Activated T-cell treated with anti-CD3 and anti-CD28 coated beads, Interleukin-2, amount 50 U/mL, for 4 hours (primary cell): ENCODE measurements around the gene INCENP. TPM values are rescaled to one million over a fixed set of nuclear protein-coding genes. Genes with fewer than 3 reads are reported as not detected.

Experiments
- ATAC-seq, 2 donors: fragments of 200-7000 bp; cut with Tn5 transposase; one replicate each; pipeline ENCODE4 v1.10.0; 2021
- DNase-seq: peaks from one replicate; pipeline ENCODE4 v3.0.0-alpha.2; 2020
- H3K27me3 Mint-ChIP-seq: one replicate; pipeline ENCODE4 v1.8.0; 2021; ENCODE audit warnings: low read depth, mixed read lengths
- H3K36me3 Mint-ChIP-seq: one replicate; pipeline ENCODE4 v1.8.0; 2022; ENCODE audit warnings: mixed read lengths; ENCODE audit not compliant: insufficient read depth
- H3K4me1 Mint-ChIP-seq: one replicate; pipeline ENCODE4 v1.8.0; 2021; ENCODE audit warnings: low read depth, mixed read lengths
- H3K4me3 Mint-ChIP-seq: one replicate; pipeline ENCODE4 v1.8.0; 2021; ENCODE audit warnings: mild to moderate bottlenecking, moderate library complexity, mixed read lengths
- H3K9me3 Mint-ChIP-seq: one replicate; pipeline ENCODE4 v1.8.0; 2021; ENCODE audit warnings: mixed read lengths
- total RNA-seq, 3 donors: library from RNA; stranded (reverse); gene quantifications; one replicate each; pipeline ENCODE4 v1.2.1, GENCODE V29; 2021

The INCENP gene
- total RNA-seq, 3 donors from 2014 or later, result 29.9 to 36.3 (median 32.8) TPM

DNA sequence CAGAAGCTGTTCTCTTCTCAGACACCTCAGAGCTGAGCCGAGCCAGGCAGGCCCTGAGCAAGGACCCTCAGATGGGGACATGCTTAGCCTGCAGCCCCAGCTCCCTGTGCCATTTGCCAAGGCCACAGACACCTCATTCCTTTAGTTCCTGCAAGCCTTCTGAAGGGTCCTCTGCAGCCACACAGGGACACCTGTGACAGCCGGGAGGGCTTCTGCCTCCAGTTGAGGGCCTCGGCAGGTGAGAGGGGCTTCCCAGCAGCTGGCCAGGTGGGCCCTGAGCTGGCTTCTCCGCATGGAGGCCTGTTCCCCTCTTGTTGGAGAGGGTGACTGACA lies 18.2 kb downstream of the INCENP start:
- no peaks in the 10 kb centered on the region for H3K27me3 Mint-ChIP-seq
- no peaks in the 10 kb centered on the region for H3K9me3 Mint-ChIP-seq
- peaks cover 18% of the 10 kb centered on the region for H3K36me3 Mint-ChIP-seq

DNA sequence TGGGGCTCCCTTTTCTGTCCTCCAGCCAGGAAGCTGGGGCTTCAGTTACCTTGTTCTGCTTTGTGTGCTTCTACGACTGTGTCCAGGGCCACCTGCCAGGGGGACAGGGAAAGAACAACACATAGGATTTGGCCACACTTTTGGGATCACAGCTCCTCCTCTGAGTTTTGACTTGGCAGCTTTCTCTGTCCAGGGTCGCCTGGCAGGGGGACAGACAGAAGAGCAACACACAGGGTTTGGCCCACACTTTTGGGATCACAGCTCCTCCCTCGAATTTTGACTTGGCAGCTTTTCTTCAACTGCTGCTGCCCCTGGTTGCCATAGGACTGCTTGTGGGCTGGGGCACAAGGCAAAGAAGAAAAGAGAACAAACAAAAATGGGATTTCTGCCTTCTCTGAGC lies 19.1 kb downstream of the INCENP start:
- ATAC-seq, result no peak
- Mint-ChIP-seq H3K27me3 (no peaks in the 10 kb centered on the region), H3K9me3 (no peaks in the 10 kb centered on the region), H3K36me3 (peaks cover 26% of the 10 kb centered on the region), H3K4me1 (no peaks in the 10 kb centered on the region), H3K4me3 (no peak overlapping the region)
- no peak for DNase-seq

More for the DNA sequence above, 18.2 kb downstream of the INCENP start:
- ATAC-seq (no peak), DNase-seq (no peak)
- no peak overlapping the region for H3K4me3 Mint-ChIP-seq
- H3K4me1 Mint-ChIP-seq, result no peaks in the 10 kb centered on the region

DNA sequence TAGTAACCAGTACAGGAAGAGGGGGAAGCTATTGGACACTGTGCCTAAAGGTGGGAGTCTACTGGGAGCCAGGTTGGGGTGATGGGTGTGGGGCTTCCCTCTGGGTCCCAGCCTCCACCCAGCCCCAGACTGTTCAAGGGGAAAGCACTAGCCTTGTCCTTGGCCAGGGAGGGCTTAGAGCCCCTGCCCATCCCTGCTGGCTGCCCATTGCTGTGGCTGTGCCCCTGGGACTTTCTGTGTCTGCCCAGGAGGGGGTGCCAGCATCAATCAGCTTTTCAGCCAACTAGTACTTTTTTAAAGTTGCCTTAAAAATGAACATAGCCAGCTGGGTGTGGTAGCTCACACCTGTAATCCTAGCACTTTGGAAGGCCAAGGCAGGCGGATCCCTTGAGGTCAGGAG lies 19.9 kb downstream of the INCENP start:
- DNase-seq (no peak), ATAC-seq (no peak)
- H3K27me3 Mint-ChIP-seq, result no peaks in the 10 kb centered on the region
- H3K9me3 Mint-ChIP-seq, result no peaks in the 10 kb centered on the region
- H3K36me3 Mint-ChIP-seq, result peaks cover 28% of the 10 kb centered on the region
- no peak overlapping the region for H3K4me3 Mint-ChIP-seq
- H3K4me1 Mint-ChIP-seq, result no peaks in the 10 kb centered on the region

DNA sequence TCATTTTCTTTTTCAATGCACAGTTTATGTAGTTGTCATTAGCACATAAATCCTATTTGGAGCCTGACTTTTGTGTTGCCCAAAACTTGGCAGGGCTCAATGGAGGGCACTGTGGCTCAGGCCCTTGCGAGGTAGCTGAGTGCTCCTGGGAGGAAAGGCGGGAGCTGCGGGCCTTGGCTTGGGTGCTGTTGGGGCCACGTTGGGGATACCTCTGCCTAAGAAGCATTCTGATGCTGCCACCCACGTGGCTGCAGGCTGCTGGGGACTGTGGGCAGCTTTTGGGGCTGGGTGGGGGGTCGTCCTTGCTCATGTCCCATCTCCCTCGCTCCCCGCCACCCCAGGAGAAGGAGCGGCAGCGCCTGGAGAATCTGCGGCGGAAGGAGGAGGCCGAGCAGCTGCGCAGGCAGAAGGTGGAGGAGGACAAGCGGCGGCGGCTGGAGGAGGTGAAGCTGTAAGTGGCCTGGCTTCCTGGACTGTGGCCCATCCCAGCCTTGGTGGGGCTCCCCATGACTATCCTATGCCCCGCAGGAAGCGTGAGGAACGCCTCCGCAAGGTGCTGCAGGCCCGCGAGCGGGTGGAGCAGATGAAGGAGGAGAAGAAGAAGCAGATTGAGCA lies 20.9 kb downstream of the INCENP start:
- ATAC-seq (no peak), DNase-seq (no peak)
- no peaks in the 10 kb centered on the region for H3K4me1 Mint-ChIP-seq
- H3K4me3 Mint-ChIP-seq, result no peak overlapping the region
- no peaks in the 10 kb centered on the region for H3K27me3 Mint-ChIP-seq
- no peaks in the 10 kb centered on the region for H3K9me3 Mint-ChIP-seq
- H3K36me3 Mint-ChIP-seq, result peaks cover 32% of the 10 kb centered on the region

DNA sequence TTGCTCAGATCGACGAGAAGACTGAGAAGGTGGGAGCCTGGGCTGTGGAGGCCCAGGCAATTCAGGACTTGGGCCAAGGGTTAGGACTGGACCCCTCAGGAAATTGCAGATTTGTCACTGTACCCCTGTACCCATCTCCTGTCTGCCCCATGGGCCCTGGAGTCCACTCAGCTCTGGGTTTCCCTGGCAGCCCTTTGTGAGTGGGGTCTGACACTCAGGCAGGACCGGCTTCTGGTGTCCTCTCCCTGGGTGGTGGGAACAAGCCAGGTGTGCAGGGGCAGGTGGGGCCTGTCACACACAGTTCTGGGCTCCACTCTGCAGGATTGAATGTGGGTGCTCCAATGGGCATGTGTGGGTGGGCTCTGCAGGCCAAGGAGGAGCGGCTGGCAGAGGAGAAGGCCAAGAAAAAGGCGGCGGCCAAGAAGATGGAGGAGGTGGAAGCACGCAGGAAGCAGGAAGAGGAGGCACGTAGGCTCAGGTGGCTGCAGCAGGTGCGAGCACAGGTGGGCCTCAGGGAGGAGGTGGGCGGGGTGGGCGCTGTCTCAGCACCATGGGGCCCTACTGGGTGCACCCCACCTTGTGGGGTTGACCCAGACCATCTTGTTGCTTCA lies 21.6 kb downstream of the INCENP start:
- no peaks in the 10 kb centered on the region for H3K4me1 Mint-ChIP-seq
- no peak for ATAC-seq
- no peaks in the 10 kb centered on the region for H3K9me3 Mint-ChIP-seq
- no peak overlapping the region for H3K4me3 Mint-ChIP-seq
- no peak for DNase-seq
- no peaks in the 10 kb centered on the region for H3K27me3 Mint-ChIP-seq
- peaks cover 30% of the 10 kb centered on the region for H3K36me3 Mint-ChIP-seq

DNA sequence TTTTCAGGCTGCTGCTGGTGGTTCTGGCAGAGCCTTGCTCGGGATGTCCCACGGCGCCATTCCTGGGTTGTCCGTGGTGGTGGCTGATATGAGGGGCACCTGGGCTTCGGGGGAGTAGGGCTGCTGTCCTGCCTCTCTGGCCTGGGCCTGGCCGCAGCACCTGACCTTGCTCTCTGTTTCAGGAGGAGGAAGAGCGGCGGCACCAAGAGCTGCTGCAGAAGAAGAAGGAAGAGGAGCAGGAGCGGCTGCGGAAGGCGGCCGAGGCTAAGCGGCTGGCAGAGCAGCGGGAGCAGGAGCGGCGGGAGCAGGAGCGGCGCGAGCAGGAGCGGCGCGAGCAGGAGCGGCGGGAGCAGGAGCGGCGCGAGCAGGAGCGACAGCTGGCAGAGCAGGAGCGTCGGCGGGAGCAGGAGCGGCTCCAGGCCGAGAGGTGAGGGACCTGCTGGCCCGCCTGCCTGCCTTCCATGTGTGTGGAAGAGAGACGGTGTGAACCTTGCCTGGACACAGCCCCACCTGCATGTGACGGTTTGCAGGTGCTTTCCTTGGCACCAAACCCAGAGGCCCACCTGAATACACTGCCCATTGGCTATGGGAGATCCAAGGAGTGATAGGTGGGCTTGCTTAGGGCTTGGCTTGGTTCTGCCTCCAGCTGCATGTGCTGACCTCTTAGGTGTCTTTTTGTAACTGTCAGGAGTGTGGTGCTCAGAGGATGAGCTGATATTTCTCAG lies 22.8 kb downstream of the INCENP start:
- peaks cover 39% of the 10 kb centered on the region for H3K36me3 Mint-ChIP-seq
- ATAC-seq, result no peak
- no peak overlapping the region for H3K4me3 Mint-ChIP-seq
- H3K27me3 Mint-ChIP-seq, result no peaks in the 10 kb centered on the region
- no peaks in the 10 kb centered on the region for H3K4me1 Mint-ChIP-seq
- DNase-seq, result no peak
- no peaks in the 10 kb centered on the region for H3K9me3 Mint-ChIP-seq

DNA sequence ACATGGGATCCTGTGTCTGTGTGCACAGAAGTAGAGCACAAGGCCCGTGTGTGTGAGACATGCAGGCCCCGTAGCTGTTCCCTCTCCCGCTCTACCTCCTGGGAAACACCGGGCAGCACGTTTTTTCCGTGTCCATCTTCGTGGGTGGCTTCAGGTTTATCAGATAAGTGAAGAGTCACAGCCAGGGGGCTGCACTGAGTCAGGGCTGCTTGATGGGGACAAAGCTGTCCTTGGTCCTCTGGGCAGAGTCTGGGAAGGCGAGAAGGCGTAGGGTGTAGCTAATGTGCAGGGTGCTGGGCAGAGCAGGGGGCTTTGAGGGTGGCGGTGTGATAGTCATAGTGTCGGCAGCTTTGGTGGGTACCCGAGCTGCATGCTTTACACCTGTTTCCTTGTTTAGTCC lies 23.7 kb downstream of the INCENP start:
- peaks cover 40% of the 10 kb centered on the region for H3K36me3 Mint-ChIP-seq

DNA sequence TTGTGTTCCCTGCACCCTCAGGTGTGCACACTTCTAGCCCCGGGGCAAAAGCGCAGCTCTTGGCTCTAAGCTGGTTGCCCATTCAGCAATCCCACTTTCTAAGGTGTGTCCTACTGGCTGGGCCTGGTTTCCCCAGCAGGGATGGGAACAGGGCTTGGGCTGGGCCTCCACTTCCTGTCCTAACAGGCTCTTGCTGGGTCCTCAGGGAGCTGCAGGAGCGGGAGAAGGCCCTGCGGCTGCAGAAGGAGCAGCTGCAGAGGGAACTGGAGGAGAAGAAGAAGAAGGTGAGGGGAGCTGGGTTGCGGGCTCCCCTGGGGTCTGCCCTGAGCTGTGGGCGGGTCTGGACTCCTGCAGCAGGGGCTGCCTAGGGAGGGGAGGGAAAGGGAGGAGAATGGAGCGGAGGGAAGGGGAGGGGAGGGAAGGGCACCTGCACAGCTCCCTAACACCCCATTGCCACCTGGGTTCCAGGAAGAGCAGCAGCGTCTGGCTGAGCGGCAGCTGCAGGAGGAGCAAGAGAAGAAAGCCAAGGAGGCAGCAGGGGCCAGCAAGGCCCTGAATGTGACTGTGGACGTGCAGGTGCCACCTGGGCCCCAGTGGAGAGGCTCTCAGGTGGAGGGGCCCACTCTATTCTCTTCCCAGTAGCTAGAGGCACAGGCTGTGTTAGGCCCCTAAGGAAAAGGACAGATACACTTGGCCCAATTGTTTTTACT lies 24.6 kb downstream of the INCENP start:
- Mint-ChIP-seq H3K4me3 (no peak overlapping the region), H3K36me3 (peaks cover 48% of the 10 kb centered on the region), H3K9me3 (no peaks in the 10 kb centered on the region), H3K27me3 (no peaks in the 10 kb centered on the region), H3K4me1 (no peaks in the 10 kb centered on the region)
- ATAC-seq (no peak), DNase-seq (no peak)

More for the DNA sequence above, 23.7 kb downstream of the INCENP start:
- no peak overlapping the region for H3K4me3 Mint-ChIP-seq
- H3K27me3 Mint-ChIP-seq, result no peaks in the 10 kb centered on the region
- ATAC-seq (no peak), DNase-seq (no peak)
- no peaks in the 10 kb centered on the region for H3K4me1 Mint-ChIP-seq
- no peaks in the 10 kb centered on the region for H3K9me3 Mint-ChIP-seq

DNA sequence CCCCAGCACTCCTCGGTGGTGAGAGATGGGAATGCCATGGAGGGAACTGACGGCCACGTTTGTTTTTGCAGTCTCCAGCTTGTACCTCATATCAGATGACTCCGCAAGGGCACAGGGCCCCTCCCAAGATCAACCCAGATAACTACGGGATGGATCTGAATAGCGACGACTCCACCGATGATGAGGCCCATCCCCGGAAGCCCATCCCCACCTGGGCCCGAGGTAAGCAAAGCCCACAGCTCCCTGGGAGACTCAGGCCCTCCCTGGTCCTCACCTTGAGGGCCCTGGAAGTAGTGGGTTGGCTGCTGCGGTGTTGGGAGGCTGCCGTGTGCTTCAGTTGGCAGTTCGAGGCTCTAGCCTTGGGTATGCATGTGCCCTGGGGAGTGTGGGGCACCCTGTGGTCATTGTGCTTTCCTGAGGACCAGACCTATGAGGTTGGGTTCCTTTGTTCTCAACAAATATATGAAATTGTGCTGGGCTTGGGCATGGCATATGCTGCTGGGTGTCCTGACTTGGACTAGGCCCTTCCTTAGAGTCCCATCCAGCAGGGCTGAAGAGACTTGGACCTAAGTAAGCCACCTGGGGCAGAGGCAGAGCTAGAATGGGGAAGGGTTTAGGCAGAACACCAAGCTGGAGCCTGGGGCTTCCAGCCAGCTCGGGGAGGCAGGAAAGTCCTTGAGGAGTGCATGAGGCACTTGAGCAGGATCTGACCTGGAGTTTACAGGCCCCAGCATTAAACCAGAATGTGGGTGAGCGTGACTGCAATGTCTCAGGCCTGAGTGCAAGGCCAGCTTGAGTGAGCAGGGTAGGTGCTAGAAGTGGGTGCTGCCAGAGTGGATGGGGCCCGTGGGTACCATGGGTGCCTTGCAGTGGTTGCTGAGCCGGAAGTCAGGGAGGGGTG lies 26.4 kb downstream of the INCENP start:
- no peaks in the 10 kb centered on the region for H3K9me3 Mint-ChIP-seq
- peaks cover 46% of the 10 kb centered on the region for H3K36me3 Mint-ChIP-seq
- no peaks in the 10 kb centered on the region for H3K4me1 Mint-ChIP-seq
- H3K4me3 Mint-ChIP-seq, result no peak overlapping the region
- no peak for ATAC-seq
- no peaks in the 10 kb centered on the region for H3K27me3 Mint-ChIP-seq
- no peak for DNase-seq

DNA sequence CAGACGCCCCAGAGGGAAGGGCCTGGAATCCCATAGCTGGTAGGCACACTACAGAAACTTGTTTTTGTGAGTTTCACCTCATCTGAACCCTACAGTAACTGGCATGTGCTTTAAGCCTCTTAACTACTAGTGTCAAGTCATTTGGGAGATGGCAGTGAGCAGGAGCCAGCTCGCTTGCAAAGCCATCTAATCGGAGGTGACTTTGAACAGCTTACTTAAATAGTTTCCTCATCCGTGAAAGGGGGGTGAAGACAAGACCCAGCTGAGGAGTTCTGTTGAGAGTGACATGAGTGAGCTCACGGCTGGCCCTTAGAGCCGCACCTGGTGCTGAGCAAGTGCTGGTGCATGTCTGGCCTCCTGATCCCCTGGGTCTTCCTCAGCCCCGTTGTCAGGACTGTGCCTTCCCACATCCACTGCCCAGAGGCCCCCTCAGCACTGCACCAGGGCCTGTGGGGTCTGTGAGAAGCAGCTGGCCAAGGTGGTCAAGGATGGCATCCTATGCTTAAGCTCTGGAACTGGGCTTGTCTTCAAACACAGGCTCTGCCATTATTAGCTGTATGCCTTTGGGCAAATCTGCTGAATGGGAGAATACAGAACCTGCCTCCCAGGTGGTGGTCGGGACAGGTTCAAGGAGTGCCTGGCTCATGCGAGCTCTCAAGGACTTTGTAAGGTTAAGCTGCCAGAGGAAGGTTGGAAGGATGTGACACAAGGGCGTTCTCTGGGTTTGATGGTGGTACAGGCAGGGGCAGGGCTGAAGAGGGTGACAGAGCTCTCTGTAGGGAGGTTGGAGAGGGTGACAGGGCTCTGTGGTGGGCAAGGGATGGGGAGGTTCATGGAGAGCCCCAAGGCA lies 27.3 kb downstream of the INCENP start:
- Mint-ChIP-seq H3K36me3 (peaks cover 41% of the 10 kb centered on the region), H3K4me3 (no peak overlapping the region), H3K4me1 (no peaks in the 10 kb centered on the region), H3K27me3 (no peaks in the 10 kb centered on the region), H3K9me3 (no peaks in the 10 kb centered on the region)
- DNase-seq (no peak), ATAC-seq (no peak)

DNA sequence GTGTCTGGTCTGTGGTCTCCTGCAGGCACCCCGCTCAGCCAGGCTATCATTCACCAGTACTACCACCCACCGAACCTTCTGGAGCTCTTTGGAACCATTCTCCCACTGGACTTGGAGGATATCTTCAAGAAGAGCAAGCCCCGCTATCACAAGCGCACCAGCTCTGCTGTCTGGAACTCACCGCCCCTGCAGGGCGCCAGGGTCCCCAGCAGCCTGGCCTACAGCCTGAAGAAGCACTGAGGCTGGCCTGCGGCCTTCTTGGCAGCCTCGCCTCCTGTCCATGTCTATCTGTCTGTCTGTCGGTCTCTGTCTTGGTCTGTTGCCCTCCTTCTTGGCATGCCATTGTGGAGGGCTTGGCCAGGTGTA lies 27.9 kb downstream of the INCENP start:
- ATAC-seq (no peak), DNase-seq (no peak)
- peaks cover 36% of the 10 kb centered on the region for H3K36me3 Mint-ChIP-seq
- no peaks in the 10 kb centered on the region for H3K4me1 Mint-ChIP-seq
- no peaks in the 10 kb centered on the region for H3K27me3 Mint-ChIP-seq
- no peak overlapping the region for H3K4me3 Mint-ChIP-seq
- no peaks in the 10 kb centered on the region for H3K9me3 Mint-ChIP-seq

DNA sequence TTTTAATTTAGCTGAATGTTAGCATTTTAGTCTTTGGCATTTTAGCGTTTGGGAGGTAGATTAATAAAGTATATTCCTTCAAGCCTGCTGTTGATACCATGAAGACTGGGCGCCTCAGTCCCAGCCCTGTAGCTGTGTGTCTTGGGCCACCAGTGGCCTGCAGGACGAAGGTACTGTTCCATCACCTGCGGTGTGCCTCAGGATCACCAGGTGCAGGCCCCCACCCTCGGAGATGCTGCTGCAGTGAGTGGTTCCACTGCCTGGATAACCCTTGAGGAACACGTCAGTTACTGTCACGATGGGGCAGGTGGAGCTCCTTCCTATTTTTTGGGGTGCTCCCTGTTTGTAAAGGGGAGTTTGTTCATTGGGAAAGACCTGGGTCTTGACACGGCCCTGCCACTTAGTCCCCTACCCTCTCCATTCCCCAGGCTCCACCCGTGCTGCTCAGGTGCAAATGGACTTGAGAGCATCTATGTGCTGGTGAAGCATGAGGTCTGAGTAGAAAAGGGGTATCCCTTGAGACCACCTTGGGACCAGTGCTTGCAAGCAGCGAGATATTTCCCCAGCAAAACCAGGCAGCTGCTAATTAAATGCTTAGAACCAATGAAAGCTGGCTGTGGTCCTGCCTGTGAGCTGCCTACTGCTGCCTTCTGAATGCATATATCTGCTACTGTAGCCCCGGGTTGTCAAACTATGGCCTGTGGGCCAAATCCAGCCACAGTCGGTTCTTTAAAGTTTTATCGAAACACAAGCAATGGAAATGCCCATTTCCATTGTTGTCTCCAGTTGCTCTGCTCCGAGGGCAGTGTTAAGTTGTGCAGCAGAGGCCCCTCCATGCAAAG lies 28.7 kb downstream of the INCENP start:
- no peak for DNase-seq
- Mint-ChIP-seq H3K27me3 (no peaks in the 10 kb centered on the region), H3K36me3 (peaks cover 31% of the 10 kb centered on the region), H3K4me1 (no peaks in the 10 kb centered on the region), H3K4me3 (no peak overlapping the region), H3K9me3 (no peaks in the 10 kb centered on the region)
- ATAC-seq, result no peak

DNA sequence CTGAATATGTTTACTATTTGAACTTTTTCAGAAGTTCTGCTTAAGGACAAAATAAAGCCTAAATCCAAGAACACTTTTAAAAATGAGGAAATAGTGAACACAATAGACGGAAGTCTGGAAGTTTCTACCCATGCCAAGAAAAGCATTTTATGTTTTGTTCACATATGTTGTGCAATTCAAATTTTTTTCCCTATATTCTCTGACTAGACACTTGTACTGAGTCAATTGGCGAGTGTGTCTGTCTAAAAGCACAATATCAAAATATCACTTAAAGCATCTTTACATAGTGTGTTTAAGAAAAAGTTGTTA lies 29.2 kb downstream of the INCENP start:
- no peak for ATAC-seq

More for the DNA sequence above, 29.2 kb downstream of the INCENP start:
- Mint-ChIP-seq H3K4me1 (no peaks in the 10 kb centered on the region), H3K27me3 (no peaks in the 10 kb centered on the region), H3K9me3 (no peaks in the 10 kb centered on the region), H3K4me3 (no peak overlapping the region), H3K36me3 (peaks cover 25% of the 10 kb centered on the region)
- DNase-seq, result no peak
